ENCODE measurements around the gene RPS8.

DNA sequence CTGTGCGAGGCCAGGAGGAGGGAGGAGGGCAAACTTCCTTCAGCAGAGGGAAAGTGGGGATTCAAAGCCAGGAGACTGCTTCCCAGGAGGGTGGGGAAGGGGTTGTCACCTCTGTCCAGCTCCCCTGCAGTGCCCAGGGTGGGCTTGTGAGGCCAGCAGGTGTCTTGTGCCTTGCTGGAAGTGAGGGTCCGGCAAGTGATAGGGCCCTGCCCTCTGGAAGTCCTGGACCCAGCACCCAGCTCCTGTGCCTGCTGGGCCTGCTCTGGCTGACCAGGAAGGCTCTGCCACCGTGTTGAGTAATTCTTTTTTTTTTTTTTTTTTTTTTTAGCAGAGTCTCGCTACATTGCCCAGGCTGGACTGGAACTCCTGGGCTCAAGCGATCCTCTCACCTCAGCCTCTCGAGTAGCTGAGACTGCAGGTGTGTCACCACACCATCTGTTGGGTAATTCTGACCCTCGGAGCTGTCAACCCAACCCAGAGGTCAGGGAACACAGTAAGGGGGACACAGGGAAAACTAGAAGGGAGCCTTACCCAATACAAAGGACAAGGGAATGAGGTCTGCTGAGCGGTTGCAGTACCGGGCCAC, 11.6 kb downstream of the RPS8 start:
- TF ChIP-seq, protein P1, sequence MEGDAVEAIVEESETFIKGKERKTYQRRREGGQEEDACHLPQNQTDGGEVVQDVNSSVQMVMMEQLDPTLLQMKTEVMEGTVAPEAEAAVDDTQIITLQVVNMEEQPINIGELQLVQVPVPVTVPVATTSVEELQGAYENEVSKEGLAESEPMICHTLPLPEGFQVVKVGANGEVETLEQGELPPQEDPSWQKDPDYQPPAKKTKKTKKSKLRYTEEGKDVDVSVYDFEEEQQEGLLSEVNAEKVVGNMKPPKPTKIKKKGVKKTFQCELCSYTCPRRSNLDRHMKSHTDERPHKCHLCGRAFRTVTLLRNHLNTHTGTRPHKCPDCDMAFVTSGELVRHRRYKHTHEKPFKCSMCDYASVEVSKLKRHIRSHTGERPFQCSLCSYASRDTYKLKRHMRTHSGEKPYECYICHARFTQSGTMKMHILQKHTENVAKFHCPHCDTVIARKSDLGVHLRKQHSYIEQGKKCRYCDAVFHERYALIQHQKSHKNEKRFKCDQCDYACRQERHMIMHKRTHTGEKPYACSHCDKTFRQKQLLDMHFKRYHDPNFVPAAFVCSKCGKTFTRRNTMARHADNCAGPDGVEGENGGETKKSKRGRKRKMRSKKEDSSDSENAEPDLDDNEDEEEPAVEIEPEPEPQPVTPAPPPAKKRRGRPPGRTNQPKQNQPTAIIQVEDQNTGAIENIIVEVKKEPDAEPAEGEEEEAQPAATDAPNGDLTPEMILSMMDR (IDR thresholded peaks at IDR 0.05): no peak
- no peak for TF ChIP-seq POLR2AphosphoS5 (IDR thresholded peaks at IDR 0.05)
